ENCODE data around the gene INVS.
"Not testable (repeated sequence)": the region's sequence is repeated elsewhere in the genome, so short reads cannot be mapped to it uniquely, and the experiment has no call there.

The INVS gene

GRCh38 chr9:100134731-100135130 lies 35.7 kb downstream of the INVS start:
- no peak overlapping the region for H3K4me3 ChIP-seq (ENCODE audit: low read depth, low read length)
- in situ Hi-C loops (cut with HindIII; ENCODE audit: low sequenced_read_pairs), result no loop called here
- TF ChIP-seq CTCF (IDR thresholded peaks at IDR 0.05; ENCODE audit: low read depth, low read length), result no peak
- no peak for DNase-seq (ENCODE audit: low read depth, low spot score)

- peak; percentile 21 for TF ChIP-seq CTCF (IDR thresholded peaks at IDR 0.05; ENCODE audit: low read depth, low read length)
- in situ Hi-C loops (cut with HindIII; ENCODE audit: low sequenced_read_pairs); DNase-seq (ENCODE audit: low read depth, low spot score); H3K4me3 ChIP-seq (ENCODE audit: low read depth, low read length): not testable (repeated sequence)
These were observed 37.8 kb downstream of the INVS start for GRCh38 chr9:100136799-100137198.

- in situ Hi-C loops (cut with HindIII; ENCODE audit: low sequenced_read_pairs), result not testable (repeated sequence)
These were observed 41.3 kb downstream of the INVS start for GRCh38 chr9:100140303-100140702.

GRCh38 chr9:100141862-100142261 lies 42.8 kb downstream of the INVS start:
- in situ Hi-C loops (cut with HindIII; ENCODE audit: low sequenced_read_pairs); DNase-seq (ENCODE audit: low read depth, low spot score); H3K4me3 ChIP-seq (ENCODE audit: low read depth, low read length): not testable (repeated sequence)

More at GRCh38 chr9:100140303-100140702, 41.3 kb downstream of the INVS start:
- DNase-seq (ENCODE audit: low read depth, low spot score); H3K4me3 ChIP-seq (ENCODE audit: low read depth, low read length): not testable (repeated sequence)

- H3K4me3 ChIP-seq (ENCODE audit: low read depth, low read length); DNase-seq (ENCODE audit: low read depth, low spot score); in situ Hi-C loops (cut with HindIII; ENCODE audit: low sequenced_read_pairs): not testable (repeated sequence)
These were observed 46.3 kb downstream of the INVS start for GRCh38 chr9:100145167-100145934.

GRCh38 chr9:100145976-100146375 lies 46.9 kb downstream of the INVS start:
- in situ Hi-C loops (cut with HindIII; ENCODE audit: low sequenced_read_pairs); H3K4me3 ChIP-seq (ENCODE audit: low read depth, low read length); DNase-seq (ENCODE audit: low read depth, low spot score): not testable (repeated sequence)

GRCh38 chr9:100150214-100150613 lies 51.2 kb downstream of the INVS start:
- in situ Hi-C loops (cut with HindIII; ENCODE audit: low sequenced_read_pairs), result no loop called here
- no peak for TF ChIP-seq CTCF (IDR thresholded peaks at IDR 0.05; ENCODE audit: low read depth, low read length)
- DNase-seq (ENCODE audit: low read depth, low spot score), result peak; percentile 62
- H3K4me3 ChIP-seq (ENCODE audit: low read depth, low read length), result no peak overlapping the region

GRCh38 chr9:100160021-100160420 lies 61.0 kb downstream of the INVS start:
- in situ Hi-C loops (cut with HindIII; ENCODE audit: low sequenced_read_pairs), result no loop called here
- peak; percentile 62 for DNase-seq (ENCODE audit: low read depth, low spot score)
- TF ChIP-seq CTCF (IDR thresholded peaks at IDR 0.05; ENCODE audit: low read depth, low read length), result no peak
- no peak overlapping the region for H3K4me3 ChIP-seq (ENCODE audit: low read depth, low read length)

- in situ Hi-C loops (cut with HindIII; ENCODE audit: low sequenced_read_pairs), result no loop called here
- TF ChIP-seq CTCF (IDR thresholded peaks at IDR 0.05; ENCODE audit: low read depth, low read length), result no peak
- peak; percentile 45 for DNase-seq (ENCODE audit: low read depth, low spot score)
- H3K4me3 ChIP-seq (ENCODE audit: low read depth, low read length), result no peak overlapping the region
These were observed 68.1 kb downstream of the INVS start for GRCh38 chr9:100167176-100167575.

All from astrocyte of the spinal cord (primary cell).